Esophagus (tissue), 2 donors: ENCODE results near the gene AIG1. TPM values are rescaled to one million over a fixed set of nuclear protein-coding genes. Genes with fewer than 3 reads are reported as not detected.

Experiments used
- H3K27ac ChIP-seq, 2 donors: one replicate each; pipeline ENCODE4 v1.5.1; 2013; ENCODE audit warnings: low read depth in 2 of 2, mild to moderate bottlenecking in 2 of 2, inconsistent platforms in 1 of 2, low read length in 1 of 2, moderate library complexity in 1 of 2
- H3K27me3 ChIP-seq, 2 donors: one replicate each; pipeline ENCODE4 v1.6.1; 2013; ENCODE audit warnings: low read length in 2 of 2, control low read depth in 1 of 2, mild to moderate bottlenecking in 1 of 2; ENCODE audit not compliant: insufficient read depth in 2 of 2, control insufficient read depth in 1 of 2
- H3K36me3 ChIP-seq, 2 donors: one replicate each; pipeline ENCODE4 v1.6.1; 2013; ENCODE audit warnings: low read length in 1 of 2; ENCODE audit not compliant: control insufficient read depth in 2 of 2, insufficient read depth in 2 of 2
- H3K4me1 ChIP-seq, 2 donors: one replicate each; pipeline ENCODE4 v1.6.1; 2013; ENCODE audit warnings: low read length in 1 of 2; ENCODE audit not compliant: control insufficient read depth in 2 of 2, insufficient read depth in 2 of 2
- H3K4me3 ChIP-seq, 2 donors: one replicate each; pipeline ENCODE4 v1.5.1; 2013; ENCODE audit warnings: low read length in 2 of 2, mild to moderate bottlenecking in 2 of 2, low read depth in 1 of 2, moderate library complexity in 1 of 2
- H3K9me3 ChIP-seq, 2 donors: one replicate each; pipeline ENCODE4 v1.6.1; 2013; ENCODE audit warnings: mild to moderate bottlenecking in 2 of 2, low read depth in 1 of 2, low read length in 1 of 2, moderate library complexity in 1 of 2; ENCODE audit not compliant: control insufficient read depth in 2 of 2, insufficient read depth in 1 of 2
- WGBS, 2 donors: extraction: QIAGEN DNeasy Blood & Tissue Kit; methylation state at CpG; one replicate each; pipeline ENCODE4 v1.1.7; 2013; 5-methylcytosine and 5-hydroxymethylcytosine counted together
- polyA plus RNA-seq, 2 donors: library from polyadenylated mRNA; stranded (reverse); fragments of 200-250 nt; gene quantifications; one replicate each; pipeline ENCODE4 v1.2.3, GENCODE V29; 2013
- donor health status: healthy with polysubstance abuse.
- donor health status: Bipolar disorder and iron deficiency.

The AIG1 gene
- polyA plus RNA-seq, 2 donors, result 28.5 to 44.6 TPM

GRCh38 chr6:143376375-143376774 lies 315.7 kb downstream of the AIG1 start:
- Histone ChIP-seq H3K4me1 (no peaks in the 10 kb centered on the region), H3K9me3 (no peaks in the 10 kb centered on the region), H3K27ac (no peak overlapping the region), H3K4me3 (no peak overlapping the region), H3K36me3 (no peaks in the 10 kb centered on the region), H3K27me3 (no peaks in the 10 kb centered on the region)
- 92 to 95% methylated on average over 3 of the region's 3 CpGs for WGBS, 2 donors

- no peaks in the 10 kb centered on the region for H3K4me1 ChIP-seq
- no peak overlapping the region for H3K27ac ChIP-seq
- H3K36me3 ChIP-seq, result no peaks in the 10 kb centered on the region
- no peaks in the 10 kb centered on the region for H3K27me3 ChIP-seq
- H3K9me3 ChIP-seq, result no peaks in the 10 kb centered on the region
- H3K4me3 ChIP-seq, result no peak overlapping the region
Measured at GRCh38 chr6:143376861-143377260, 316.2 kb downstream of the AIG1 start.

GRCh38 chr6:143385636-143386035 lies 324.9 kb downstream of the AIG1 start:
- no peak overlapping the region for H3K27ac ChIP-seq
- no peaks in the 10 kb centered on the region for H3K36me3 ChIP-seq
- no peaks in the 10 kb centered on the region for H3K4me1 ChIP-seq
- no peaks in the 10 kb centered on the region for H3K27me3 ChIP-seq
- WGBS, 2 donors, result 76 to 87% methylated on average over 2 of the region's 2 CpGs
- no peaks in the 10 kb centered on the region for H3K9me3 ChIP-seq
- H3K4me3 ChIP-seq, result no peak overlapping the region

DNA sequence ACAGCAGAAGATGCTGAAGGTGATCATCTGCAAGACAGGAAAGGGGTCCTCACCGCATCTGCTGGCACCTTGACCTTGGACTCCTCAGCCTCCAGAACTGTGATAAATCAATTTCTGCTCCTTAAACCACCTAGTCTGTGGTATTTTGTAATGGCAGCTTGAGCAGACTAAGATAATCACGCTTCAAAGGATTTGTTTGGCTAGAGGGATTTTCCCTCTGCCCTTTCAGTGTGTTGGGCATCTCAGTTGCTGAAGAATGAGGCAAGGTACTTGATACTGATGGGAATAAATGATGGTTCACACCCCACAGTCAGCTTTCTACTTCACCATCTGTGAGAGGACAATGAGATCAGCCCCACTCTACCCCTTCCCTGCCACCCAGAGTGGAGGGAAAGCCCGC lies 329.6 kb downstream of the AIG1 start:
- no peak overlapping the region for H3K27ac ChIP-seq
- no peaks in the 10 kb centered on the region for H3K4me1 ChIP-seq
- H3K27me3 ChIP-seq, result no peaks in the 10 kb centered on the region
- no peaks in the 10 kb centered on the region for H3K36me3 ChIP-seq
- WGBS, 2 donors, result 87 to 90% methylated on average over 3 of the region's 3 CpGs
- no peak overlapping the region for H3K4me3 ChIP-seq
- H3K9me3 ChIP-seq, result no peaks in the 10 kb centered on the region

Other genes starting within 250 kb of the AIG1 start
- gene HIVEP2, start 115.7 kb upstream of the AIG1 start, polyA plus RNA-seq, result 1 to 10 TPM; 3.0 to 4.8 TPM